Eye (tissue), 1 donor: ENCODE data around the gene SLC2A6.

Experiments used
- DNase-seq: peaks from one replicate; pipeline ENCODE4 v3.0.0-alpha.2; 2015

The SLC2A6 gene

DNA sequence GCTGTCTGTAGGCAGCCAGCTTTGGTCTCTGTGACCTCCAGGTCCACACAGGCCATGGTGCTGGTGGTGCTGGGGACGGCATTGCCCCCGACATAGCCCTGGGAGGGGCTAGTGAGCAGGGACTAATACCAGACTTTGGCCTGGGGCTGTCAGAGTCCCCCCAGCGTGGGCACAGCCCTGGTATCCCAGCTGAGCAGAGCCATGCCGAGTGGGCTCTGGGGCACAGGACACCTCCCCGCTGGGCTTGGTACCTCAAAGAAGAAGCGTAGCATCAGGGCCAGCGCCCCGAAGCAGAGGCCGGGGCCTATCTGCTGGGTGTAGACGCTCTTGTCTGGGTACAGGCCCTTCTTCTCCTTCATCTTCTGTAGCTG lies 36.3 kb upstream of the SLC2A6 start:
- DNase-seq: no peak

DNA sequence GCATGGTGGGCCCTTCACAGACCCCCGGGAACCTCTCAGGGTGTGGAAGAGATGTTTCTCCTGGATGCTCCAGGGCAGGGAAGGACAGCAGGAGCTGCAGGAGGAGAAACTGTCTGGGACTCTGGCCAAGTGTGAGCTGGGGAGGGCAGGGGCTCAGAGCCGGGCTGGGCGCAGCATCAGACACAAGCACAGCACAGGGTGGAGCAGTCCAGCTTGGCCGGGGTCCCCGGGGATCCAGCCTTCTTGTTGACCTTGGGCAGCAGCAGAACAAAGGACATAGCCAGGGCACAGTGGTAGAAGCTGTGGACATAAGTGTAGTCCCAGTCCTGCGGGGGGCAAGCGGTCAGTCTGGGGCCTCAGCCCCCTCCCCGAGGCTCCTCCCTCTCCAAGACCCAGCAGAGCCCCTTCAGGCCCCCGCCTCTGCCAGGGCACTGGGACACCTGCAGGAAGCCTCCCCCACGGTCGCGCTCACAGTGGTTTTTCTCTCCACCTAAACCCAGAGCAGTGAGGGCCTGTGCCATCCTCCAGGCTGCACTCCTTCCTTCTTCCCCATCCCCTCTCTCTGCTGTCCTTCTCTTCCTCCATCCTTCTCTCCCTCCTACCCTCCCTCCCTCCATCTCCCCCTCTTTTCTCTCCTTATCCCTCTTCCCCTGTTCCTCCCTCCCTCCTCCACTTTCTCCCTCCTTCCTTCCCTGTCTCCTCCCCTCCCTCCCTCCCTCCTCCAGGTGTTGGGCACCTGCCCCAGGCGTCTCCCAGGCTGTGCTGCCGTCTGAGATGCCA lies 35.8 kb upstream of the SLC2A6 start:
- DNase-seq: no peak

DNA sequence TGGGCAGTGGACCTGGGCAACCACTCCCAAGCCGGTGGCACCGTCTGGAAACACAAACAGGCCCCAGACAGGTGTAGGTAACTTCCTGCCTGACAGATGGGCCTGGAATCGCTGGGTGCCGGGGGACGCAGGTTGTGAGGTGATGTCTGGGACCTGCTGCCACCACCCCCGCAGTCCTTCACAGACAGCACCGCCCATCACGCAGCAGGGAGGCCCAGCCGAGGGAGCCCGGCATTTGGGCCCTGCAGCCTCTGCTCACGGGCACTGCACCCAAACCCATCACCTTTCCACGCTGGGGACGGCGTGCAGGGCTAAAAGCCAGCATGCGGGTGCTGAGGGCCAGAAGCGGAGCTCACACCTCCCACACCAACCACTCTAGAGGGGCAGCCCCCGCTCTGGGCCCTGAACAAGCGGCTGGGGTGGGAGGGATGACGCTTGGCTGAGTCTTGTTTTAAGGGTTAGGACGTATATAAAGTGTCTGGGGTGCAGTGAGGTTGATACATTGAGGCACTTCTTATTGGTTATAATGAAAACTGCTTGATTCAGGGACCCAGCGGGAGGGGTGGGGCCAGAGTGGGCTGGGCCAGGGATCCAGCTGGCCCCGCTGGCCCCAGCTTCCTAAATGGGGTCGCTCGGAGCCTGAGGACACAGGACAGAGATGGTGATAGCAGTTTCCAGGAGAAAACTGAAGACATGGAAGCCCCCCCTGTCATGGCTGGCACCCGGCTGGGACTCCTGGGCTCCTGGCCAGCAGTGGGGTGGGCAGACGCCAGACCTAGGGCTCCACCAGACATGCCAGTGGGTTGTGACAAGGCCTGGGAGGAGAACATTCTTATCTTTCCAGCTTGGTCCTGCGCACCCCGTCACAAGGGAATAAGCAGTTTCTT lies 34.6 kb upstream of the SLC2A6 start:
- no peak for DNase-seq

DNA sequence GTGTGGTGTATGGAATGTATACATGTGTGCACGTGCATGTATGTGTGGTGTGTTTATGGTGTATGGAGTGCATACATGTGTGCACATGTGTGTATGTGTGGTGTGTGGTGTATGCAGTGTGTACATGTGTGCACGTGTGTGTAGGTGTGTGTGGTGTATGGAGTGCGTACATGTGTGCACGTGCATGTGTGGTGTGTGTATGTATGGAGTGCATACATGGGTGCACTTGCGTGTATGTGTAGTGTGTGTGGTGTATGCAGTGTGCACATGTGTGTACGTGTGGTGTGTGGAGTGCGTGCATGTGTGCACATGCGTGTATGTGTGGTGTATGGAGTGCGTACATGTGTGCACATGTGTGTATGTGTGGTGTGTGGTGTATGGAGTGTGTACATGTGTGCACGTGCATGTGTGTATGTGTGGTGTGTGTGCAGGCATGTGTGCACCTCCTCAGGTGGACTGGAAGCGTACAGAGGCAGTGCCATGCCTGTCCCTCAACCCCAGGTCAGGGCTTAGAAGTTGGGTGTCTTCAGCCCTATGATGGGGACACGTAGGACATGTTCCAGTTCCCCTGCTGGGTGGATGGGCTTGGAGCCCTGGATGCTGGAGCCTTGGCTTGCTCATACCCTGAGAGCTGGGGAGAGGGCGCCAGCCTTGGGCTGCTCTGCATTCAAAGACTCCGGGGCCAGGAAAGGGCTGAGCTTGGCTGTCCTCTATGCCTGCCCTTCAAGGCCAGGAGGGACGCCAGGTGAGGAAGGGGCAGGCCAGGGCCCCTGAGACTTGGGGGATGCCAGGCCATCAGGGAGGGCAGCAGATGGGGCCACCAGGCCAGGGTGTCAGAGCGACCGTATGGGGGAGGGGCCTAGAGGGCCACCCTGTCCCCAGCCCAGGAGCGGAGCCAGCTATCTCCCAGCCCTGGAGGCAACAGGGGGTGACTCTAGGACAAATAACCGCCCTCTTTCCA lies 33.6 kb upstream of the SLC2A6 start:
- no peak for DNase-seq

DNA sequence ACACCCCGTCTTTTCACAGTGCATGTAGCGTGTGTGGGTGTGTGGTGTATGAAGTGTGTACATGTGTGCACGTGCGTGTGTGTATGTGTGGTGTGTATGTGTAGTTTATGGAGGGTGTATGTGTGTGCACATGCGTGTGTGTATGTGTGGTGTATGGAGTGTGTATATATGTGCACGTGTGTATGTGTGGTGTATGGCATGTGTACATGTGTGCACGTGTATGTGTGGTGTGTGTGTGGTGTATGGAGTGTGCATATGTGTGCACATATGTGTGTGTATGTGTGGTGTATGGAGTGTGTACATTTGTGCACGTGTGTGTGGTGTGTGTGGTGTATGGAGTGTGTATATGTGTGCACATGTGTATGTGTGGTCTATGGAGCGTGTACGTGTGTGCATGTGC lies 32.7 kb upstream of the SLC2A6 start:
- no peak for DNase-seq

DNA sequence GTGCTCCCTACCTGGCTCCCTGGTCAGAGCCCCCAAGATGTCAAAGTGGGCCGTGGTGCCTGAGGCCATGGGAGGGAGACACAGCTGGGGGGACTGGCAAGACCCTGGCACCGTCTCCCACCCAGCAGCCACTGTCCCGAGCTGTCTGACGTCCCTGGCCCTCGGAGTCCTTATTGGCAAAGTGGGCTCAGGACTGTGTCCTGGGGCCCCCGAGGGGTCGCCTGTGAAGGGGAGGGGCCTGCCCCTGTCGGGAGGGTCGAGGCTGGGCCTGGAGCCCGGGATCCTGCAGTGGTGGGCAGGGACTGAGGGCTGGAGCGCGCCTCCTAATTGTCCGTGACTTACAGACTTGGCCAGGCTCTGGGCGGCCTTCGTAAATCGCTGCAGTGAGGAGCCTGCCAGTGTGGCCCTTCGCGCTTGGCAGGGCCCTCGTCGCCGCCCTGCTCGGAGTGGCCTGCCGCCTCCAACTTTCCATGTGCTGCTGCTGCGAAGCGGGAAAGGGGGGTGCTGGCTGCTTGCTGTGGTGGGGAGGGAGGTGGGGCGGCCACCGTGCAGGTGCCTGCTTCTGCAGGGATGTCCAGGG lies 32.1 kb upstream of the SLC2A6 start:
- no peak for DNase-seq

DNA sequence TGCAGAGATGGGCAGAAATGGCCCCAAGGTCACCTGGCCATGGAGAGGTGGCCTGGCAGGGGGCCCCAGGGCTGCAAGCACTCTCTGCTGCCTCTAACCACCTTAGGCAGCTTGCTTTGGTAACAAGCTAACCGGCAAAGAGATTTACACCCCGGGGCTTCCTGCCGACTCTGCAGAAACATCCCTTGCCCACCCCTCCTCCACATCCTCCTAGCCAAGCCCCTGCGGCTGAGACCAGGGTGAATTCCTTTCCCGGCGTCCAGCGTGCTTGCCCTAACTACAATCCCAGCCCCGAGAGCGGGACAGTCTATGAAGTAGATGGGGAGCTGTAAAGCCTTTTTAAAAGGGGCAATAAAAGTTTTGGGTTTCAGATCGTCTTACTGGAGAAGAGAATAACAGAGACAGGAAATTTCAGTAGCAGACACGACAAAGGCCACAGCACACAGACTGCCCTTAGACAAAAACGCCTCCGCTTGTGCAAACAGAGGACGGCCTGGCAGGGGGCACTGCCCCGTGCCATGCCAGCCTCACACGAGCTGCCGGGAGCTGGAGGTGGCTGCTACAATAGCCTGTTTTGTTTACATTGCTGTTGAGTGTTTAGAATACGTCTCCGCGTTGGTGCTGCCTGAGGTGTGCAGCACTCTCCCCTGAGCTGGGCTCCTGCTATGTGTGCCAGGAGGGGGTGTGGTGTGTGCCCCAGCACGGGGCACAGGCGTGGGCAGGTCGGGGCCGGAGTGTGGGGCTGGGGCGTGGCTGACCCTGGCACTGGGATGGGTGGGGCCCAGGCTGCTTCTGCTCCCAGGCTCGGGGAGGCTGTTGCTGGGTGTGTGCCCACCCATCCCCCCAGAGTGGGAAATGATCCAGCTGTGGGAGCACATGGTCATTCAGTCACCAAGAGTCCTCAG lies 30.5 kb upstream of the SLC2A6 start:
- peak; percentile 74 for DNase-seq

DNA sequence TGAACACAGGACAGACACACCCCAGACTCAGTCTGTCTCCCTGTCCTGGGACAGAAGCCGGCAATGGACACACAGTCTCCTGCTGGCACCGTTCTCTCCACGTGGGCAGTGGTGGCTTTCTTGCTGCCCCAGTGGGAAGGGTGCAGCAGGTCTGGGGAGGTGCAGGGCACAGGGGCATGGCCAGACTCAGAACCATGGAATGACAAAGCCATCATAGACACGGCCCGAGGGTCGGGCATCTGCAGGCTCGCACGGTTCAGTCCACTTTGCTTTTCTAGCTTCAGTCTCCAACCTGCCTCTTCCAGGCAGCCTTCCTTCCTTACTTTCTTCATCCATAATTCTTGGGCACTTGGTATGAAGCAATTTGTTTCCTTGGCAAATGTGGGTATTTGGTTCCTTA lies 29.1 kb upstream of the SLC2A6 start:
- no peak for DNase-seq

DNA sequence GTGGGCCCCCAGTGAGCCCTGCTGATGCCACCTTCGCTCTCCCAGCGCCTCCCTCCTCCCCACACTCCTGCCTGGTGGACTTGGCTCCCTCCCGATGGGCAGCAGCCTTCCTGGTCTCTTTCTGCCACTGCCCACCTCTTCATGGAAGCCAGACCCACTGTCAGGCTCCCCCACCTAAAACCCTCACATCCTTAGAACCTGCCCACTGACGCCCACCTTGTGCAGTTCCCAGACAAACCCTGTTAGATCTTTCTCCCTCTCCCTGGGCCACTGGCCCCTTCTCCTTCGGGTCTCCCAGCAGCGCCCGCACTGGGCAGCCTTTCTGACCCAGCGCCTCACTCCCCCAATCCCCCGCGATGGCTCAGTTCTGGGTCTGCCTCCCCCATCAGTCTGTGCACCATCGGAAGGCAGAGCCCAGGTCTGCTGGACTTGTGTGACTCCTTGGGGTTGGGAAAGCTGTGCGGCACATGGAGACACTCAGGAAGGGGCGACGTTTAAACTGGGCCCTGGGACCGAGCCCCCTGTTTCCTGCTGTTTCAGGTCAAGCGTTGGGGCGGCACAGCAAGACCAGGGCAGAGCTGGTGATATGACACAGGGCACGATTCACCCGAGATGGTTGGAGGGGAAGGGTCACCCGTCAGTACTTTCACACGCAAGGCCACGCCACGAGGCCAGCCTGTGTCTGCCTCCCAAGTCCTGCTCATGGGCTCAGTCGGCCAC lies 28.5 kb upstream of the SLC2A6 start:
- DNase-seq: no peak

DNA sequence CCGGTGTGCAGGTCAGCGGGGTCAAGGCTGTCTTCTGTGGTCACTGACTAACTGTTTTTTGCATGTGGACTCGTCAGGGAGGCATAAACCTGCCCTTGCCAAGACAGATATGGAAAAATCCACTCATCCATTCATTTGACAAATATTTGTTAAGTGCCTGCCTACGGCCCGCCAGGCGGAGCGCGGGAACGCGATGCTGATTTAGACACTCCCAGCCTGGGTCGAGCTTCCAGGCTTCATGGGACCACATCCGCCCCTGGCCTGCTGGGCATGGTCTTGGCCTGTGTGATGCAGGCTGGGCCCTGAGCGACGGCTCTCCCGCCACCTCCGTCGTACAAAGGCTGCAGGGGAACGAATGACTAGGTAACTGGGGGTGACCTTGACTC lies 27.7 kb upstream of the SLC2A6 start:
- DNase-seq: no peak

DNA sequence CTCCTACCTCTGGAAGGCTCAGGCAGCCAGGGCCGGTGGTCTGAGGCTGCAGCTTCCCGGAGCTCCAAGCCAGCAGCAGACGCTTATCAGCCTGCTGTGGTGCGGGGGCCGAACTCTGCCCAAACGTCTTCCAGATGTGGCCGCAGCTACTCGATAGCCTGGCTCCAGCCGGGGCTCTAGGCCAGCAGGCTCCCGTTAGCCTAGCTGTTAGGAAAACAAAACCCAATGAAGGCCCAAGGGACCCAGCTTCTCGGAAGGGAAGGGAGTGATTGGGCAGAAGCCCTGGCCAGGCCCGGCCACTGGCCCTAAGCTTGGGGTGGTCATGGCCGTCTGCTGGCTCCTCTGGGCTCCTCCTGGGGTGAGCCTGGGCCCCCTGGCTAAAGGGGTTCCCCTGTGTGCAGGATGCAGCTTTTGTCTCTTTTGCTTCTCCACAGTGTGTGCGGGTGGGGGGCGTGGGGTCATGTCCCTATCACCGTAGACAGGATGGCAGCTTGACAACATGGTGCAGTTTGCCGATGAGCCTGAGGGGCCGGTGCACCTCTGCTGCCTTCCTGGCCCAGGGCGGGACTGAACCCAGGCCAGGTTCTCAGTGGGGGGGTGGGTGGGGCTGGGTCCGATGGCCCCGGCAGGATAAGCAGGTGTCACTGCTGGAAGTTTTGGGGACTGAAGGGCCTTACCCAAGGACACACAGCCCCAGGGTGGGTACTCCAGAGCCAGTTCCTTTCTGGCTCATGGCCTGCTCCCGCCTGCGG lies 27.2 kb upstream of the SLC2A6 start:
- DNase-seq: no peak

DNA sequence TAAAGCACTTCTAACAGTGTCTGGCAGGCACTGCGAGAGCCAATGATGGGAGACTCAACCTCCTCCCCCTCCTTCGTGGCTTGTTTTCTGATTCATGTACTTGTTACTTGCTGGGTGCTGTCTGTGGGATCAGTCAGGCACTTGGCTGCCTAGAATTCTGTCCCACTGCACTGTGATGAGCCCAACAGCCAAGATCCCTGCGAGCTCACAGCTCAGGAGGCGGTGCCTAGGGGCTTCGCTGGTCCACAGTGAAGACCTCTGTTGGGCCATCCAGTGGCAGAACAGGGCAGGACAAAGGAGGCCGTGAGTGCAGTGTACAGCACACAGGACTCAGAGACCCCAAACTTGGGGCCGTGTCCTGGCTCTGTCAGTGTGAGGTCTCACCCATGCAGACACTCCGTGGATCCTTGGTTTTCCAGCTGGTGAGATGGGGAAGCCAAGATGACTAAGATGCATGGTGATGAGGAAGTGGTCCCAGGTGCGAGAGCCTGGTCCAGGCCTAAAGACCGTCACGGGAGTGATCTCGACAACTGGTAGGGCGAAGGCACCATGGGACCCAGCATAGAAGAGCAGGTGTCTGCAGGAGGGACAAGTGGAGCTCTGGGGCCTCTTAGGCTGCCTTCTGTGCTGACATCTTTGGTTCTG lies 26.4 kb upstream of the SLC2A6 start:
- no peak for DNase-seq

DNA sequence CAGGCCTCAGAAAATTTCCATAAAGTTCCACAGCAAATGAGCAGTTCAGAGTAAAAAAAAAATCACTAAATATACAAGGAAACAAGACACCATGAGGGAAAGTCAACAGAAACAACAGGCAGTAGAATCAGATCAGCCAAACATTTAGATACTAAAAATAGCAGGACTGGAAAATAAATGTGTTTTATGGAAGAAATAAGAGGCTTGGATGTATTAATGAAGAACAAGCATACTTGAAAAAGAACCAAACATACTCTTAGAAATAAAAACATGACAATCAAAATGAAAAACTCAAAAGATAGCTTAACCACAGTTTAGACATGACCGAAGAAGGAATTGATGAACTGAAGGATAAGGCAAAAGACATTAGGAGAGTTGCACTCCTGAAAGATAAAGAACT lies 23.2 kb upstream of the SLC2A6 start:
- no peak for DNase-seq

DNA sequence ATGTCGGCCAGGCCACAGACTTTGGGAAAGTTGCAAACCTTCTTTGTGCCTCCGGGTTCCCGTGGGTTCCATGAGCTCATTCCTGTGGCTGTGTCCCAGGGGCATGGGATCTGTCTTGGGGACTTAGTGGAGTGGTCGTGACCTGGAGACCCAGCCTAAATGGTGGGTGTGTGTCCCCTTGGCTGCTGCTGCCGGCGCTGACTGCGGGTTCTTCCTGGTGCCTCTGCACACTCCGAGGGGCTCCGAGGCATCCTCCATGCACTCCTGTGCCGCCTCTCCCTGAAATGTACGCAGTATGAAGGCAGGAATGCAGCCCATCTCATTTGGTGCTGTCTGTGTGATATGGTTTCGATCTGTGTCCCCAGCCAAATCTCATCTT lies 21.0 kb upstream of the SLC2A6 start:
- no peak for DNase-seq

DNA sequence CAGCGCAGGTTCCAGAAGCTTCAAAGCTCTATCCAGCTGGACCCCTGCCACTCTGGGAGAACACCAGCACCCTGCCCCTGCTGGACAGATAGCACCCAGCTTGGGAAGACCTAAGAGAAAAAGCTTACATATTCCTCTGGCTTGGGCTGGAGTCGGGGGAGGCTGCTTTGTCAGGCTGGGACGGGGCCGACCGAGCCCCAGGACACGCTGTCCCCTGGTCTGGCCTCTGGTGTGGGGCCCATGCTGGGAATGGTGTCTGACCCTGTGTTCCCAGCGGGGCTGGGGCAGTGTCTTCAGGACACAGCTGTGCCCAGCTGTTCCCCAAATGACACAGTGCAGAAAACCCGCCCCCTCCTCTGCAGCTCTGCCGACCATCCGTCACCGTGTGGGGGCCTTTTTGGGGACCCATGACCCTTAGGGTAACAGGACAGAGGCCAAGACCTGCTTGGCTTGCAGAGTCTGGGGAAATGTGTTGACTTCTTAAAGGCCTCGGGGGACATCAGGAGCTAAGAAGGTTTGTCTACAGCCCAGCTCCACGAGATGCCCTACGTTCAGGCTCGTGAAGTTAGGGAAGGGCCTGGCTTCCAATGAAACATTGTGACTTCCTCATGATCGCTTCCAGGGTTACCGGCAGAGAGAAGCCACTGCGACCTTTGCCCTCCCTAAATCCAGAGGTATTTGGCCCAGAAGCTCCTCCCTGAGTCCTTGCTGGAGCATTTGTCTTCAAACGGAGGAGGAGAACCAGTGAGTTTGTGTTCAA lies 20.4 kb upstream of the SLC2A6 start:
- DNase-seq: no peak

DNA sequence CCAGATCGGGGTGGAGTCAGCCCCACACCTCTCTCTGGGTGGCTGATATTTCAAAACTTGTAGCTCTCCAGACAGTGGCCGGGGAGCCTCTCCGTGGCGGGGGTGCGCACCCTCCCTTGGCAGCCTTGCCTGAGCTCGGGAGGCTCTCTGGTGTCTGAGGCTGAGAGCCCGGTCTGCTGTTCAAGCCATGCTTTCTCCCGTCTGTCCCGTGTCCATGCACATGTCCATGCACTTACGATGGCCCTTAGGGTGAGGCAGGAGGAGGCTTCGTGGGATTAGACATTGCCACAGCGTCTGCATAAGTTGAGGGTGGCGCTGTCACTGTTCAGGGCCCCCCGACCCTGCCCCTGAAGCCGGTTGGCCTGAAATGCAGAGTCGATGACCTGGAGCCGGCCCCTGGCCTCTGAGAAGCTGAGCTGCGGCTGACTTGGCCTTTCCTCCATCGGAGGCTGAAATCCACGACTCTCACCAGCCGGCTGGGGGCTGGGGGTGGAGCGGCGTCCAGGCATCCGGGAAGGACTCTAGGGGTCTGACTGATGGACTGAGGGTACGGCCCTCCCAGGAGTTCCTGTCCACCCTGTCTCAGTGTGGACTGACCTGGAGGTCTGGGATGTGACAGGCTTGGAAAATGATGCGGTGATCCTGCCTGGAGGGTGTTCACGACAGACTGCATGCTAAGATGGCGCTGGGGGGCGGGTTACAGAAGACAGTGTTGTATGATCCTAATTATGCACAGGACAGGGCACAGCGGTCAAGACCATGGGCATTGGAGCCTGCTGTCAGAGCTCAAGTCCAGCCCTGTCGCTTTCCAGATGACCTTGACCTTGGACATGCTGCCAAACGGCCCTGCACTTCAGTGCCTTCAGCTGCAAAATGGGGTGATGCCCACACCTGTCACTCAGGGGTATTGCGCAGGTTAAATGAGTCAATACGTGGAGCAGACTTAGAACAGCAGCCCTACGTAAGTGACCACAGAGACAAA lies 18.3 kb upstream of the SLC2A6 start:
- no peak for DNase-seq
